Pancreas (tissue), 10 donors: ENCODE results near the gene NELFB. TPM values are rescaled to one million over a fixed set of nuclear protein-coding genes. Genes with fewer than 3 reads are reported as not detected.

ENCODE experiments used
- ATAC-seq, 4 donors: fragments of 200-7000 bp; cut with Tn5 transposase; one replicate each; pipeline versions ENCODE4 v1.8.0 to v1.9.1; 2020; ENCODE audit warnings: mild to moderate bottlenecking in 4 of 4, moderate library complexity in 4 of 4
- DNase-seq, 6 donors: peaks; one replicate each; pipeline ENCODE4 v3.0.0-alpha.2; 2020
- FAIRE-seq: peaks from 2 replicates; lab custom pipeline; 2012; peaks lifted over from hg19 to GRCh38; lab: Jason Lieb, UNC
- H3K27ac ChIP-seq, 4 donors: fragments of 200-600 bp; sonication (generic); 1 replicate in 3 of 4; 2 replicates in 1 of 4; pipeline versions ENCODE4 v1.5.0 to v1.8.0; 2020
- H3K27me3 ChIP-seq, 4 donors: fragments of 200-600 bp; one replicate each; pipeline ENCODE4 v1.8.0; 2021
- H3K36me3 ChIP-seq, 3 donors: fragments of 200-600 bp; sonication (generic) in 1 of 3; one replicate each; pipeline versions ENCODE4 v1.5.0 to v1.8.0; 2020 to 2021
- H3K4me1 ChIP-seq, 3 donors: fragments of 200-600 bp; one replicate each; pipeline ENCODE4 v1.8.0; 2021
- H3K4me3 ChIP-seq, 4 donors: fragments of 200-600 bp; sonication (generic) in 2 of 4; one replicate each; pipeline versions ENCODE4 v1.5.0 to v1.8.0; 2020 to 2021
- H3K9me3 ChIP-seq, 4 donors: fragments of 200-600 bp; one replicate each; pipeline ENCODE4 v1.8.0; 2021
- CTCF ChIP-seq, 4 donors: fragments of 200-600 bp; sonication (generic) in 3 of 4; IDR thresholded peaks; one replicate each; pipeline versions ENCODE4 v1.5.0 to v1.8.0; 2021; ENCODE audit warnings: antibody characterized with exemption in 4 of 4
- WGBS, 2 donors: extraction: QIAGEN DNeasy Blood & Tissue Kit; methylation state at CpG; one replicate each; pipeline ENCODE4 v1.1.7; 2013; 5-methylcytosine and 5-hydroxymethylcytosine counted together
- intact Hi-C, 3 donors: fragments of 100-400 bp; cut with DNase I; formaldehyde crosslinking; loops; one replicate each; pipeline versions ENCODE4 v1.11.1 to v1.14.2; 2022
- polyA plus RNA-seq, 2 donors: library from polyadenylated mRNA; stranded (reverse); fragments of 200-250 nt; gene quantifications; one replicate each; pipeline ENCODE4 v1.2.3, GENCODE V29; 2013
- total RNA-seq, 6 donors: library from RNA; stranded (reverse); fragmentation: NEBNext Ultra II Directional in 4 of 6; extraction: Animal tissue kit (Norgen Biotek cat#: 25700) in 4 of 6; gene quantifications; one replicate each; pipeline versions ENCODE4 v1.2.1 to v1.2.4, GENCODE V29; 2021 to 2023
- donor health status: healthy with polysubstance abuse.
- donor health status: DM: no; HTN: no; CAD: no; lungs with moderate emphysema.
- donor health status: DM: no; HTN: no; CAD: no.
- donor health status: control.
- donor health status: control.
- donor health status: Bipolar disorder and iron deficiency.
- donor health status: DM: yes; HTN: yes; CAD: no.
- donor health status: DM: no; HTN: no; CAD: no.
- donor health status: DM: no; HTN: no; CAD: no.
- donor health status: DM: yes; HTN: yes; CAD: no.

The NELFB gene
- total and polyA plus RNA-seq, 8 donors, result 22.3 to 34.2 (median 29.5) TPM

GRCh38 chr9:137232510-137232909 lies 22.6 kb upstream of the NELFB start:
- ATAC-seq, result no peak
- DNase-seq, result no peak
- WGBS, 2 donors, result 63 to 87% methylated on average over 15 to 24 of the region's 24 CpGs
- H3K9me3 ChIP-seq, result no peaks in the 10 kb centered on the region
- H3K27me3 ChIP-seq, result no peaks in the 10 kb centered on the region
- intact Hi-C loops, result loop anchor here (5.0 to 10.0 kb wide), 2 partner anchors 115 to 118 kb away; partner anchors contain the start of gene DPP7 (in 1 of the 3)
- no peak overlapping the region for H3K4me3 ChIP-seq
- no peaks in the 10 kb centered on the region for H3K36me3 ChIP-seq
- FAIRE-seq, result no peak
- TF ChIP-seq CTCF (IDR thresholded peaks at IDR 0.05), result no peak
- H3K27ac ChIP-seq, result no peak overlapping the region
- peaks cover 6 to 12% (median 7%) of the 10 kb centered on the region in 3 donors for H3K4me1 ChIP-seq

- H3K4me3 ChIP-seq, result no peak overlapping the region
- WGBS, 2 donors, result 61 to 68% methylated on average over 38 to 40 of the region's 40 CpGs
- DNase-seq, result no peak
- no peaks in the 10 kb centered on the region for H3K9me3 ChIP-seq
- no peak for FAIRE-seq
- H3K27me3 ChIP-seq, result no peaks in the 10 kb centered on the region
- TF ChIP-seq CTCF (IDR thresholded peaks at IDR 0.05), result no peak
- H3K36me3 ChIP-seq, result no peaks in the 10 kb centered on the region
- peaks cover 5 to 10% (median 8%) of the 10 kb centered on the region in 3 donors for H3K4me1 ChIP-seq
- intact Hi-C loops, result loop anchor here (5.0 to 10.0 kb wide), 2 partner anchors 116 to 119 kb away; partner anchors contain the start of gene DPP7 (in 1 of the 3)
- no peak overlapping the region for H3K27ac ChIP-seq
- no peak for ATAC-seq
Observed at GRCh38 chr9:137233143-137233980, 21.8 kb upstream of the NELFB start.

GRCh38 chr9:137234055-137234697 lies 21.0 kb upstream of the NELFB start:
- Histone ChIP-seq H3K27me3 (no peaks in the 10 kb centered on the region), H3K27ac (no peak overlapping the region), H3K9me3 (no peaks in the 10 kb centered on the region), H3K4me3 (no peak overlapping the region), H3K36me3 (no peaks in the 10 kb centered on the region), H3K4me1 (peaks cover 5 to 12% (median 10%) of the 10 kb centered on the region in 3 donors)
- TF ChIP-seq CTCF (IDR thresholded peaks at IDR 0.05), result no peak
- ATAC-seq, result no peak
- no peak for FAIRE-seq
- intact Hi-C loops, result loop anchor here (5.0 to 10.0 kb wide), 2 partner anchors 117 to 119 kb away; partner anchors contain the start of gene DPP7 (in 1 of the 3)
- no peak for DNase-seq
- WGBS, 2 donors, result 21 to 31% methylated on average over 39 to 40 of the region's 40 CpGs

GRCh38 chr9:137234758-137235423 lies 20.2 kb upstream of the NELFB start:
- ATAC-seq (no peak), FAIRE-seq (no peak), DNase-seq (no peak)
- Histone ChIP-seq H3K27ac (no peak overlapping the region), H3K27me3 (no peaks in the 10 kb centered on the region), H3K4me1 (peaks cover 5 to 19% (median 10%) of the 10 kb centered on the region in 3 donors), H3K36me3 (no peaks in the 10 kb centered on the region), H3K9me3 (no peaks in the 10 kb centered on the region), H3K4me3 (no peak overlapping the region)
- no peak for TF ChIP-seq CTCF (IDR thresholded peaks at IDR 0.05)
- WGBS, 2 donors, result 67 to 82% methylated on average over 17 to 18 of the region's 18 CpGs
- intact Hi-C loops, result loop anchor here (5.0 to 10.0 kb wide), 3 partner anchors 43 to 120 kb away; partner anchors contain the start of gene DPP7 (in 1 of the 3)
